Measurements from ENCODE around the gene COL18A1.
"Not testable (repeated sequence)": the region's sequence is repeated elsewhere in the genome, so short reads cannot be mapped to it uniquely, and the experiment has no call there.

COL18A1 gene

DNA sequence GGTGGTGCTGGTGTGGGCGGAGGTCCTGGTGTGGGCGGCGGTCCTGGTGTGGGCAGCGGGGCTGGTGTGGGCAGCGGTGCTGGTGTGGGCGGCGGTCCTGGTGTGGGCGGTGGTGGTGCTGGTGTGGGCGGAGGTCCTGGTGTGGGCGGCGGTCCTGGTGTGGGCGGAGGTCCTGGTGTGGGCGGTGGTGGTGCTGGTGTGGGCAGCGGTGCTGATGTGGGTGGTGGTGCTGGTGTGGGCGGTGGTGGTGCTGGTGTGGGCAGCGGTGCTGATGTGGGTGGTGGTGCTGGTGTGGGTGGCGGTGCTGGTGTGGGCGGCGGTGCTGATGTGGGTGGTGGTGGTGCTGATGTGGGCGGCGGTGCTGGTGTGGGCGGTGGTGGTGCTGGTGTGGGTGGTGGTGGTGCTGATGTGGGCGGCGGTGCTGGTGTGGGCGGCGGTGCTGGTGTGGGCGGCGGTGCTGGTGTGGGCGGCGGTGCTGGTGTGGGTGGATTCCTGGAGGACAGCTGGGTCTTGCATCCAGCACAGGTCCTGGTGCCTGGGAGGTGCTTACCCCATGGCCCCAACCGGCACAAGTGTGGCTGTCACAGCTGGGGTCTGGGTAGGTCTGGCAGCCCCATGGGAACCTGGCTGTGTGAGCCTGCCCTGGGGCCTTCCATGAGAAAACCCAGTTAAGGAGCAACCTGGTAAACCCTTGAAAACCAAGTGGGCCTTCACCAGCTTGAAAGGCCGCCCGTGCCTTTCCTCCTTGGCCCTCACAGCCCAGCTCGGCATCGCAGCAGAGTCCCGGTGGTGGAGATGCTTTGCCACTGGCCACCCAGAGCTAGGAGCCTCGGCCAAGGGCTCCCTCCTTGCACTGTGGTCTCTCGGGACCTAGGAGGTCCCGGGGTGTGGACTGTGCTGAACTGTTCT lies 38.0 kb downstream of the COL18A1 start:
- DNase-seq: not testable (repeated sequence)

DNA sequence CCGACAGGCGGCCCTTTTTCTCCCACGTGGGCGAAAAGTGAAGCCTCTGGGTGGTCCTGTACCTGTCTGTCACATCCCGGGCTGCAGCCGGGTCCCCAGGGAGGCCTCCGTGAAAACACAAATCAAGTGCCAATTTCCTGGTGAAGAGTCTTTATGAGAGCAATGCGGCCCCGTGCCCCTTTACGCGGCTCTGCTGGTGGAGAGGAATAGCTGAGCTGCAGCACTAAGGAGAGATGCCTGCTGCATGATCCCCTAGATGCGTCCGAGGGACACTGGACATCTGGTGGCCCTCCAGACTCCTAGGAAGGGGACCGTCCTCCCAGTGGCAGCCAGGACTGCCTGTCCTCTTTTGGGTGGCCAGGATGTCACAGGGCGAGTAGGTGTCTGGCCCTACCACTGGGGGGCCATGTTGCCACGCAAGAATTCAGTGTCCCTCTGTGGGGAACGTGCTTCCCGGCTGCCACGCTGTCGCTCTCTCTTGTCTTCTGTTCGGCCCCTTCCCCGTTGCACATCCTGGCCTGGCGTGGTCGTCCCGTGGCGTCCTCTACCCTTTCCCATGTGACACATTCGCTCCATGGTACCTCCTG lies 38.7 kb downstream of the COL18A1 start:
- no peak for DNase-seq

DNA sequence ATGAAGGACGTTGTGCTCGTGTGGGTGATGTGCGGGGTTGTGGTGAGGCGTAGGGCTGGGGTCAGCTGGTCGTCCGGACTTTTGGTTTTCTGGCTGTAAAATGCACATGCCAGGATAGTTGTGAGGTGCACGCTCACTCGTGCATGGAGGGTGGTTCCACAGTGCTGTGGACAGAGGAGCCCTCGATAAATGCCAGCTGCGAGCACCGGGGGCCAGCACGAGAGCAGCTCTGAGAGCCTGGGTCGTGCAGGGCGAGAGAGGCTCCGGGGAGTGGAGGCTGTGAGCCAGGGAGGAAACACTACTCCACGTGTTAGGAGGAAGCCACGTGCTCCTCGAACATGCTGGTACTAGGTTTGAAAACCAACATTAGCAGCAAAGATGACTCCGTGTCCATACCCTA lies 39.4 kb downstream of the COL18A1 start:
- no peak for DNase-seq

DNA sequence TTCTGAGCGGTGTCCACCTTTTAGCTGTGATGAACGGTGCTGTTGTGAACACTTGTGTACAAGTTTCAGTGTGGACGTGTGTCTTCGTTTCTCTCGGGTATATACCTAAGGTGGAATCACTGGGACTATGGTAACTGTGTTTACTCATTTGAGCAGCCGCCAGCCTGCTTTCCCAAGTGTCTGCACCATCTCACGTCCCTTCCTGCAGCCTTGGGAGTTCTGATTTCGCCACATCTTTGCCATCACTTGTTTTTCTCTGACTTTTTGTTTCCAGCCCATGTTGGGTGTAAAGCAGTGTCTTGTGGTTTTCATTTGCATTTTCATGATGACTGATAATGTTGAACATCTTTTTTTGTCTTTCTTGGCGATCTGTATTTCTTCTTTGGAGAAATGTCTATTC lies 40.4 kb downstream of the COL18A1 start:
- DNase-seq: no peak

DNA sequence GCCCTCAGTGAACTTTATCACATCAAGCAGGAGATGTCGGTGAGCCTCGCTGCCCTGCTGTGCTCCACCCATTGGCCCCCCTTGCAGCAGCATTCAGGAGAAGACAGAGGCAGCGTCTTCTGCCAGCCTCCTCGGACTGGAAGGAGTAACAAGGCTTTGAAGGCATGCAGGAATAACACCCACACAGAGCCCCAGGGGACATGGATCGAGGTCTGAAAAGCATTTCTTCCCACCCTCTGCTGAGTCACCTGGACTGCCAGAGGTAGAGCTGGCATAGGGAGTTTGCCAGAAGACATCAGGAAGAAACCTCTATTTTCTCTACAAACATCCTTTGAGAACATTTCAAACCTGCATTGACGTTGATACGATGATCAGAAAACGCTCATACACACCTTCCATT lies 42.9 kb downstream of the COL18A1 start:
- no peak for DNase-seq

DNA sequence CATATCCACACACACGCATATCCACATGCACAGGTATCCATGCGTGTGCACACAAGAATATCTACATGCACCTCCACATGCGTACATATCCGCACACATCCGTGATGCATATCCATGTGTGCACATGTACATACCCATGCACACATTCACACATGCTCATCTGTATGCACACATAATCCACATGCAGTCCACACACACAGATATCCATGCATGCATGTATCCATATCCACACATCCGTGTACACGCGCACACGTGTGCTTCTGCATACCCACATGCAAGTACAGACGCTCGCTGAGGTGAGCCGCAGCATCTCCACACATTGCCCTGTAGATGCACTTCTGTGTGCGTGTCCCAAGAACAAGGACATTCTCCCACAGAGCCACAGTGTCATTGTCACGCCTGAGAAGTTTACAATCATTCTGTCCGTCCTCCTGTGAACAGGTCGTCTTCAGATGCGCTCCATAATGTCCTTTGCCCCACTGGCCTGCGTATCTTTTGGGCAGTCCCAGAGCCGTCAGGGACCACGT lies 43.4 kb downstream of the COL18A1 start:
- no peak for DNase-seq

DNA sequence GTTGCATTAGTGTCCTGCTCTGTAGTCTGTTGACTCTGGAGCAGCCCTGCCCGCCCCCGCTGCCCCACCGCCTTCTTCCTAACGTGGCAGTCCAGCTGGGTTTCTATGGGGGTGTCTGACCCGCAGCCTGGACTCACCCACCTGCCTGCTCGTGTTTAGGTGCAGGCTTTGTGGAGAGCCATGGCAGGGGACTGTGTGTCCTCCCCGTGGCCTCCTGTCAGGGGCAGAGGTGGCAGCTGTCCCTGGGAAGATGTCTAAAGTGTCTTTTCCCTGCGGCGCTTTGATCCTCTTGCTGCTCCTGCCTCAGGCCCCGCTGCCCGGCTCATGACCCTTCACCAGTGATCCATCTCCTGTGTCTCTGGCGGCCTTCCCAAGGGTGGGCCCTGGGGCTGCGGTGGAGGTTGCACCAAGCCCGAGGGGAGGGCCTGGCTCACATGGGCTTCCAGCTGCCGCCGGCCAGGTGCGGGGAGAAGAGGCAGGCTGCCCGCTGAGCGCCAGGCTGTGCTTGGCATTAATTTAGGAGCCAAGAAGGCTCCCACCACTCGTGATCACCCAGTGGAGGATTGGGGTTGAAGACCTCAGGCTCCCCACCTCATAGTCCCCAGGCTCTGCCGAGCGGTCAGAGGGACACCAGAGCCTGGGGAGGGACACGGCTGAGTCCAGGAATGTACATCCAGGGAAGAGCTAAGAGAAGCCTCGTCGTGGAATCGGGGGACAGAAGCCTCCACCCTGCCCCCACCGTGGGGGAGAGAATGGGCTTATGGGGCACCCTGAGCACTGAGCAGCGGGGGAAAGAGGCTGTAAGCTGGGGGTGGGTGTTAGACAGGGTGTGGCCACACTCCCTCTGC lies 44.1 kb downstream of the COL18A1 start:
- no peak for DNase-seq

DNA sequence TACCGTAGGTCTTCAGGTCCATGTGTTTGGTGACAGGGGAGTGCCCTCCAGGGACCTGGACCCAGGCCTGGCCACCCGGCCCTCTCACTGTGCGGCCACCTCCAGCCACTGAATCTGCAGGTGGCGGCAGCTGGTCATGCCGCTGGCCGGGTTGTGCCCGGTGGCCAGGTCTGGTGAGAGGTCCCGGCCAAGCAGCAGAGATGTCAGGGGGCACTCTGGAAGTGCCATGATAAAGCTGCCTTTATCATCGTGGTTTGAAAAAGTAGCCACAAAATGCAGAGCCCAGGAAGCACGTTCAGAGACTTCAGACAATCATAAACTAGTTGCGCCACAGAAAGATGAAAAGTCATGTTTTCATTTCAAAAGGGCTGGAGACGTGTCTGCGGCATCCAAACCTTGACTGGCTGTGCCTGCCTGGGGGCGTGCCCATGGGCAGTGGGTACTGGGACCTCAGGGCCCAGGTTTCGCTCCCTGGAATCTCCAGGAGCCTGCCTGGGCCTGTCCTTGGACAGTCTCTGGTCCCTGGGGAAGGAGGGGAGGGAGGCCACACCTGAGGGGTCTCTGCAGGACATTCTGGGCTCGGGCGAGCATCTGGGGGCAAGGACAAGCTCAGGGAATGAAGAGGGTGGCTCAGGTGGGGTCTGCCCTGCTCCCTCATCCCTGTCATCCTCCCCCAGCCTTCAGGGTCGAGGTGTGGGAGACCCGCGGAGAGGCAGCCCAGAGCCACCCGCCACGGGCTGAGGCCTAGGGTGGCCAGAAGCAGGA lies 44.9 kb downstream of the COL18A1 start:
- DNase-seq: no peak

DNA sequence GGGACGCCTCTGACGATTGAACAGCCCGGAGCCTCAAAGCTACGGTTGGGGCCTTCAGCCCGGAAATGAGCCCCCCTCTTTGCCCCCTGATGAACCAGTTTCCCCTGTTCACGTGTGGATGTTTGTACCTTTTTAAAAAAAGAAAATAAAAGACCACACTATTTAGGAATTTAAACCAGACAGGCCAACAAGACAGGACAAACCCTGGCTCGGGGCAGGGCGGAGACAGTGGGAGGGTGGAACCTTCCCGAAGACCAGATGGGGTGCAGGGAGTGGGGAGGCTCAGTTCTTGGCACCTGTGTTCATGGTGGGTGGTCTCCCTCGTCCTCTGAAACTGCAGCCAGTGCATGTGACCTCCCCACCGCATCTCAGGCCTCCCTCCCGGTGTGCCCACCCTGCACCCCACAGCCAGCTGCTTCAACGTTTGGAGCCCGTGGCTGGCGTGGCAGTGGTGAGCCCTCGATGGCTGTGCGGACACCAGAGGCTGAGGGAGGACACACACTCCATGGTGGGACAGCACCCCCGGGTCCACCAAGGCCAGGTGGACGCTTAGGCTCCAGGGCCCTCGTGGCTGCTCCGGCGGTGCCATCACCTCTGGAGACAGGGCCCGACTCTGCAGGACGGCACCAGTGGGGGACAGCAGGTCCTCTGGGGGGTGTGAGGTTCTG lies 45.6 kb downstream of the COL18A1 start:
- DNase-seq: no peak

DNA sequence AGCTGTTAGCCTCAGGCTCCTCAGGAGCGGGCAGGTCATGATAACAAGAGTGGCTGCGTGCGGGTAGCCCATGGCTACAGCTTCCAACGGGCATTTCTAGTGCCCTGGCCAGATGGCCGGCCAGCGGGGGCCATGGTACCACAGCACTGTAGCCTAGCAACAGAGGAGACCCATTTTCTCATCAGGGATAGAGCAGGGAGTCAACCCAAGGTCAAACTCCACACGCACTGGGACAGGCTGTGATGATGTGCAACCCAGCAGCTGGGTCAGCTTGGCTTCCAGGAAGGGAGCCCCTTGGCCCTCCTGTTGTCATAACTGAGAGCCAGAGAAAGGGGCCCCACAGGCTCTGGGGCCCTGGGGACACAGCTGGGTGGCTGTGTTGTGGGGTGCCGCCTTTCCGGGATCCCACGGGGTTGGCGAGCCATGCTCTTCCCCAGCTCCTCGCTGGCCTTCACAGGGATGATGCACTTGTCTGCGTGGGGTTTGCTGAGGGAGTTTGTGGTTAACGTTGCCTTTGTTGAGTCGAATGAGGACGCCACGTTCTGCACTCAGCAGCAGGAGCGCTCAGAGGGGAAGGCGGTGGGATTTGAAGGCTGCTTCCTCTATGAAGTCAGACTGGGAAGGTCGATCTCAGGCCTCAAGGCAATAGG lies 46.3 kb downstream of the COL18A1 start:
- no peak for DNase-seq

DNA sequence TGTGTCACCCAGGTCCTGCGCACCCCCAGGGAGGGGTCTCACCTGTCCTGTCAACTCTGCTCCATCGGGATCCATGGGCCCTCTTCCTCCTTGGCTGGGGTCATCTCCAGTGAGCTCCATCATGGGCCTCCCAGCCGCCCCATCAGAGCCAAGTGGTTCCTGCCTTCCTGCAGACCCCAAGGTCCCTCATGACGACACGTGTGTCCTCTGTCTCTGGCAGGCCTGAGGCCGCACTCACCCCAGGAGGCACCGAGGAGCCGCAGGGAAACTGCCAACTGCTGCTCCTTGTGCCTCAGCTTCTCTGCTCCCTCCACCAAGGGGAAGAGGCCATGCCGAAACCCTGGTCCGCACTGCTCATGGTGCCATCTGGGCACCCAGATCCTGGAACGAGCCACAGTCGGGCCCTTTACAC lies 46.8 kb downstream of the COL18A1 start:
- DNase-seq: no peak

DNA sequence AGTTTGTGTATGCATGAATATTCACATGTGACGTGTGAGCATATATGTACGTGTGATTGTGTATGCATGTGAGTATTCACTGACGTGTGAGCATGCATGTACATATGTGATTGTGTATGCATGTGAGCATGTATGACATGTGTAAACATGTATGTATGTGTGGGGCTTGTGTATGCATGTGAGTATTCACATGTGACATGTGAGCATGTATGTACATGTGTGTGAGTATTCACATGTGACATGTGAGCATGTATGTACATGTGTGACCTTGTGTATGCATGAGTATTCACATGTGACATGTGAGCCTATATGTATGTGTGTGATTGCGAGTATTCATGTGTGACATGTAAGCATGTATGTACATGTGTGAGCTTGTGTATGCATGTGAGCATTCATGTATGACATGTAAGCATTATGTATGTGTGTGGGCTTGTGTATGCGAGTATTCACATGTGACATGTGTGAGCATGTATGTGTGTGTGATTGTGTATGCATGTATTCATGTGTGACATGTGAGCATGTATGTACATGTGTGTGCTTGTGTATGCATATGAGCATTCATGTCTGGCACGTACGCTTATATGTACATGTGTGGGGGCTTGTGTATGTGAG lies 47.8 kb downstream of the COL18A1 start:
- no peak for DNase-seq

DNA sequence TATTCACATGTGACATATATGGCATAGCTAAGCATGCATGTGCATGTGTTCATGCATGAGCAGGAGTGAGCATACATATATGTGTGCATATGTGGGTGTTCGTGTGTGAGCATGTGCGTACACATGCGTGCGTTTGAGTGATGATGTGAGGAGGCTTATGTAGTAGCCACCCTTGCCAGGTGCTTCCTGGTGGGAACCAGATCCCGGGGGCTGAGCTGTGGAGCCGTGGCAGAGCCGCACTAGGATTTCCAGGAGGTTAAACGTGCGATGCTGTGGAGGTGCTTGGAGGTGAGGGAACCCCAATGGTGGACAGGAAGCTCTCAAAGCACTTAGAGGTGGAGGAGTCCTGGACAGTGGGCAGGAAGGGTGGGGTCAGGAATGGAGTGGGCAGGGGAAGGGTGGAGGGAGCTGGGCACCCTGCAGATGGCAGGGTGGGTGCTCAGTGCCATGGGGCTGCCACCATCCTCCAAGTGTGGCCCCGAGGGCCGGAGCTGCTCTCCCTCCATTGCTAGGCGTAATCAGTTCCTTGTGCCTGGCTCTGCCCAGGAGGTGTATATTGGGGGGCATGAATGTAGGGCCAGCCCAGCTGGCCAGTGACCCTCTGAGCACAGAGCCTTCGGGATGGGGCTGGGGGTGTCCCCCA lies 48.5 kb downstream of the COL18A1 start:
- no peak for DNase-seq

DNA sequence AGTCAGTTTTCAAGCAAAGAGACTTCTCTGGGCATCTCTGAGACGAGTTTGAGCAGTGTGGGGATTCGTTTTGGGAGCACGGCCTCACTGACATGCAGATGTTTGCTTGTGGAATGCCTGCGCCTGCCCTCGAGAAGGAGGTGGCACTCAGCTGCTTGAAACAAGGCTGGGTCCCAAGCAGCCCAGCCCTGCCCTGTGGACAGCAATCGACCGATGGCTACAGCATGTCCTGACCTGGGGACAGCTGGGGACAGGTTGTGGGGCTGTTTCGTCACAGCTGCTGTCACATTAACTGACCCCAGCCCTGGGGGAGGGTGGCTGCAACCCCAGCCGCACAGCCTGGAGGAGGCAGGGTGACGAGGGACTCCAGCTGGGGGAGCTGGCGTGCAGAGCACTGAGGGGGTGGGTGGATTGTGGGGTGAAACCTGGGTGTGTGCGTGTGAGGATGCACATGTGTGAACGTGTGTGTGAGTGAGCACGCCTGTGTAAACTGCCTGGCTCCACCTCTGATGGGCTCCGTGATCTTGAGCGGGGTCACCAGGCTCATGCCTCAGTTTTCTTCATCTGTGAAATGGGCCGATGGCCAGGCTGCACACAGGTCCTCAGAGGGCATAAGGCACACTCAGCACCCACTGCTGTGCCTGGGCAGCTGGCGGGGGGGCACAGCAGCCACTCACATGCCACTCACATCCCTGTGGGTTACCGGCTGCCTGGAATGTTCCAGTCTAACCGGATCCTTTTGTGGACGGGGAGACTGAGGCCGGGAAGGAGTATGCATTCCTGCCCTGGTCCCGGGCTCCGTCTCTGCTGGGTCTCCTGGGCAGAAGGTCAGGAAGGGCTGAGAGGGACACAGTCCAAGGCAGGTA lies 49.3 kb downstream of the COL18A1 start:
- no peak for DNase-seq

DNA sequence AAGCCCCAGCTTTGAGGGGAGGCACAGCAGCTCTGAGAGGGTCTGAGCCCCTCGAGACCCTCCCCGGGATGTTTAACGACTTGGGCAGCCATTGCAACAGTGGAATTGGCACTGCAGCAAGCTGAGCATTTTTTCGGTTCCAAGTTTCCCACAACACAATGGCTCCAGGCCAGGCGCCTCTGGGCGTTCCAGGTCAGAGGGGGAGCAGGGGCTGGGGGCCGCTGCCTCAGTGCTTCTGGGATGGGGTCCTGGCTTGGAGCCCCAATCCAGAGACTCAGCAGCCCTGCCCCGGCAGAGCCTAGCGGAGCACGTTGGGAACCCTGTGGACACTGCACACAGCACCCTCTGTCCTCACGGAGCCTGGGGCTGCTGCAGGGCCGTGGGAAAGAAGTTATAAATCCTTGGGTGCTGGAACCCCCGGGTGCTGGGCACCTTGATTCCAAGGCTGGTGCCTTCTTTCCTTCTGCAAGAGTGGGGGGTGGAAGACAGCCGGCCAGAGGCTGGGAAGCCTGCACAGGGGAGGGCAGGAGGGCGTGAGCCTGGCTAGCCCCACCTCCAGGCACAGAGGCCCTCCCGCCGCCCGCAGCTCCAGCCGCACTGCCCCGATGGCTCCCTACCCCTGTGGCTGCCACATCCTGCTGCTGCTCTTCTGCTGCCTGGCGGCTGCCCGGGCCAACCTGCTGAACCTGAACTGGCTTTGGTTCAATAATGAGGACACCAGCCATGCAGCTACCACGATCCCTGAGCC lies 50.1 kb downstream of the COL18A1 start:
- peak; percentile 31 for DNase-seq

DNA sequence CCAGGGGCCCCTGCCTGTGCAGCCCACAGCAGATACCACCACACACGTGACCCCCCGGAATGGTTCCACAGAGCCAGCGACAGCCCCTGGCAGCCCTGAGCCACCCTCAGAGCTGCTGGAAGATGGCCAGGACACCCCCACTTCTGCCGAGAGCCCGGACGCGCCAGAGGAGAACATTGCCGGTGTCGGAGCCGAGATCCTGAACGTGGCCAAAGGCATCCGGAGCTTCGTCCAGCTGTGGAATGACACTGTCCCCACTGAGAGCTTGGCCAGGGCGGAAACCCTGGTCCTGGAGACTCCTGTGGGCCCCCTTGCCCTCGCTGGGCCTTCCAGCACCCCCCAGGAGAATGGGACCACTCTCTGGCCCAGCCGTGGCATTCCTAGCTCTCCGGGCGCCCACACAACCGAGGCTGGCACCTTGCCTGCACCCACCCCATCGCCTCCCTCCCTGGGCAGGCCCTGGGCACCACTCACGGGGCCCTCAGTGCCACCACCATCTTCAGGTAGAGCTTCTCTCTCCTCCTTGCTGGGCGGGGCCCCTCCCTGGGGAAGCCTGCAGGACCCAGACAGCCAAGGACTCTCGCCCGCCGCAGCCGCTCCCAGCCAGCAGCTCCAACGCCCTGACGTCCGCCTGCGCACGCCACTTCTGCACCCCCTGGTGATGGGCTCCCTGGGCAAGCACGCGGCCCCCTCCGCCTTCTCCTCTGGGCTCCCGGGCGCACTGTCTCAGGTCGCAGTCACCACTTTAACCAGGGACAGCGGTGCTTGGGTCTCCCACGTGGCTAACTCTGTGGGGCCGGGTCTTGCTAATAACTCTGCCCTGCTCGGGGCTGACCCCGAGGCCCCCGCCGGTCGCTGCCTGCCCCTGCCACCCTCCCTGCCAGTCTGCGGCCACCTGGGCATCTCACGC lies 51.0 kb downstream of the COL18A1 start:
- DNase-seq: no peak

DNA sequence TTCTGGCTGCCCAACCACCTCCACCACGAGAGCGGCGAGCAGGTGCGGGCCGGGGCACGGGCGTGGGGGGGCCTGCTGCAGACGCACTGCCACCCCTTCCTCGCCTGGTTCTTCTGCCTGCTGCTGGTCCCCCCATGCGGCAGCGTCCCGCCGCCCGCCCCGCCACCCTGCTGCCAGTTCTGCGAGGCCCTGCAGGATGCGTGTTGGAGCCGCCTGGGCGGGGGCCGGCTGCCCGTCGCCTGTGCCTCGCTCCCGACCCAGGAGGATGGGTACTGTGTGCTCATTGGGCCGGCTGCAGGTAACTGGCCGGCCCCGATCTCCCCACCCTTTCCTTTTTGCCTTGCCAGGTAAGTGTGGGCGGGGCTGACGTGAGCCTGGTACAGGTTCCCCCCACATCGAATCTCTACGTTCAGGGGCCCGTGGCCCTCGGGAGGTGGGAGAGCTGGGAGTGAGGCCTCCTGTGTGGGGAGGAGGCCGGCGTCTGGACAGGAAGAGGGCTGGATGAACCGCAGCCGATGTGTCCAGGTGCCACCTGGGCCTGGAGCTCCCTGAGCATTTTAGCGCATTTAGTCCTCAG lies 51.7 kb downstream of the COL18A1 start:
- no peak for DNase-seq
